Neural progenitor cell (in vitro differentiated cells): ENCODE results near the gene ZFAND4.

ENCODE experiments used
- EZH2 ChIP-seq: fragments of 200-600 bp; sonication (generic); IDR thresholded peaks from 2 replicates; pipeline ENCODE4 v1.6.1; 2017; ENCODE audit warnings: antibody characterized with exemption, mild to moderate bottlenecking, moderate library complexity
- TF ChIP-seq, protein P1 (sequence below): fragments of 200-600 bp; sonication (generic); IDR thresholded peaks from 2 replicates; pipeline ENCODE4 v1.5.1; 2017; ENCODE audit warnings: antibody characterized with exemption, mild to moderate bottlenecking

DNA sequence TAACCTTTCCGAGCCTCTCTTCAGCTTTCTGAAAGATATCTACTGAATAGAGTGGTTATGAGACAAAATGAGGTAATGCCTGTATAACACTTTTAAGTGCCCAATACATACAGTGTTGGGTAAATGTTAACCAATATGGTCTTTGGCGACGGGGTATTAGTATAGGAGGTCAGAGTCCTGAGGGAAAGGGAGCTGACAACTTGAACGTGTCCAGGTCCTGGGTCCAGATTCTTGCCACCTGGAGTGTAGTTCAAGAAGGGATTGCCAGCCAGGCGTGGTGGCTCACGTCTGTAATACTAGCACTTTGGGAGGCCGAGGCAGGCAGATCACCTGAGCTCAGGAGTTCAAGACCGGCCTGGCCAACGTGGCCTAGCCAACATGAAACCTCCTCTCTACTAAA lies 76.0 kb downstream of the ZFAND4 start:
- TF ChIP-seq, protein P1, sequence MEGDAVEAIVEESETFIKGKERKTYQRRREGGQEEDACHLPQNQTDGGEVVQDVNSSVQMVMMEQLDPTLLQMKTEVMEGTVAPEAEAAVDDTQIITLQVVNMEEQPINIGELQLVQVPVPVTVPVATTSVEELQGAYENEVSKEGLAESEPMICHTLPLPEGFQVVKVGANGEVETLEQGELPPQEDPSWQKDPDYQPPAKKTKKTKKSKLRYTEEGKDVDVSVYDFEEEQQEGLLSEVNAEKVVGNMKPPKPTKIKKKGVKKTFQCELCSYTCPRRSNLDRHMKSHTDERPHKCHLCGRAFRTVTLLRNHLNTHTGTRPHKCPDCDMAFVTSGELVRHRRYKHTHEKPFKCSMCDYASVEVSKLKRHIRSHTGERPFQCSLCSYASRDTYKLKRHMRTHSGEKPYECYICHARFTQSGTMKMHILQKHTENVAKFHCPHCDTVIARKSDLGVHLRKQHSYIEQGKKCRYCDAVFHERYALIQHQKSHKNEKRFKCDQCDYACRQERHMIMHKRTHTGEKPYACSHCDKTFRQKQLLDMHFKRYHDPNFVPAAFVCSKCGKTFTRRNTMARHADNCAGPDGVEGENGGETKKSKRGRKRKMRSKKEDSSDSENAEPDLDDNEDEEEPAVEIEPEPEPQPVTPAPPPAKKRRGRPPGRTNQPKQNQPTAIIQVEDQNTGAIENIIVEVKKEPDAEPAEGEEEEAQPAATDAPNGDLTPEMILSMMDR, result no peak
- no peak for TF ChIP-seq EZH2
